Testis (tissue), 2 donors: ENCODE results near the gene CFLAR.

Experiments used
- POLR2A ChIP-seq: fragments of 450-650 bp; IDR thresholded peaks from one replicate; pipeline ENCODE4 v1.6.1; 2017; ENCODE audit warnings: antibody characterized with exemption, mild to moderate bottlenecking, moderate library complexity
- TF ChIP-seq, protein P1 (sequence below), 3 experiments: fragments of 450-650 bp in 2 of 3; fragments of 200-600 bp in 1 of 3; sonication (generic) in 1 of 3; IDR thresholded peaks; one replicate each; pipeline ENCODE4 v1.5.1; 2016 to 2019; ENCODE audit warnings: antibody characterized with exemption in 3 of 3, mild to moderate bottlenecking in 2 of 3, moderate library complexity in 1 of 3

- TF ChIP-seq, protein P1, sequence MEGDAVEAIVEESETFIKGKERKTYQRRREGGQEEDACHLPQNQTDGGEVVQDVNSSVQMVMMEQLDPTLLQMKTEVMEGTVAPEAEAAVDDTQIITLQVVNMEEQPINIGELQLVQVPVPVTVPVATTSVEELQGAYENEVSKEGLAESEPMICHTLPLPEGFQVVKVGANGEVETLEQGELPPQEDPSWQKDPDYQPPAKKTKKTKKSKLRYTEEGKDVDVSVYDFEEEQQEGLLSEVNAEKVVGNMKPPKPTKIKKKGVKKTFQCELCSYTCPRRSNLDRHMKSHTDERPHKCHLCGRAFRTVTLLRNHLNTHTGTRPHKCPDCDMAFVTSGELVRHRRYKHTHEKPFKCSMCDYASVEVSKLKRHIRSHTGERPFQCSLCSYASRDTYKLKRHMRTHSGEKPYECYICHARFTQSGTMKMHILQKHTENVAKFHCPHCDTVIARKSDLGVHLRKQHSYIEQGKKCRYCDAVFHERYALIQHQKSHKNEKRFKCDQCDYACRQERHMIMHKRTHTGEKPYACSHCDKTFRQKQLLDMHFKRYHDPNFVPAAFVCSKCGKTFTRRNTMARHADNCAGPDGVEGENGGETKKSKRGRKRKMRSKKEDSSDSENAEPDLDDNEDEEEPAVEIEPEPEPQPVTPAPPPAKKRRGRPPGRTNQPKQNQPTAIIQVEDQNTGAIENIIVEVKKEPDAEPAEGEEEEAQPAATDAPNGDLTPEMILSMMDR (IDR thresholded peaks at IDR 0.05), result no peak
- no peak for TF ChIP-seq POLR2A
These were observed 1.1 kb upstream of the CFLAR start for GRCh38 chr2:201114846-201115245.
